KMS-11 (cell line): ENCODE results near the gene ZBTB32.
"Not testable (repeated sequence)": the region's sequence is repeated elsewhere in the genome, so short reads cannot be mapped to it uniquely, and the experiment has no call there.

Source experiments
- H2AFZ ChIP-seq: fragments of 200-600 bp; sonication (generic); 2 replicates; pipeline ENCODE4 v1.6.1; 2016; ENCODE audit warnings: antibody characterized with exemption, mixed run types, low read depth
- H3K27ac ChIP-seq: fragments of 200-600 bp; sonication (generic); 2 replicates; pipeline ENCODE4 v1.6.1; 2016; ENCODE audit warnings: mild to moderate bottlenecking, mixed run types
- H3K27me3 ChIP-seq: fragments of 200-600 bp; sonication (generic); 2 replicates; pipeline ENCODE4 v1.6.1; 2017; ENCODE audit warnings: mild to moderate bottlenecking, low read depth, mixed run types, moderate library complexity; ENCODE audit not compliant: insufficient read depth
- H3K36me3 ChIP-seq: fragments of 200-600 bp; sonication (generic); 2 replicates; pipeline ENCODE4 v1.6.1; 2017; ENCODE audit warnings: mild to moderate bottlenecking, mixed run types; ENCODE audit not compliant: insufficient read depth
- H3K4me1 ChIP-seq: fragments of 200-600 bp; sonication (generic); 2 replicates; pipeline ENCODE4 v1.6.1; 2016; ENCODE audit warnings: mild to moderate bottlenecking, low read depth, mixed run types; ENCODE audit not compliant: poor library complexity, severe bottlenecking
- H3K4me2 ChIP-seq: fragments of 200-600 bp; sonication (generic); 2 replicates; pipeline ENCODE4 v1.7.0; 2016; ENCODE audit warnings: mild to moderate bottlenecking, mixed run types
- H3K4me3 ChIP-seq: fragments of 200-600 bp; sonication (generic); IDR thresholded peaks from 2 replicates; pipeline ENCODE4 v1.6.1; 2017; ENCODE audit warnings: low read depth, low read length, mixed read lengths; ENCODE audit not compliant: insufficient read depth
- H3K79me2 ChIP-seq: fragments of 200-600 bp; sonication (generic); 2 replicates; pipeline ENCODE4 v1.6.1; 2016; ENCODE audit warnings: low read depth, mixed run types; ENCODE audit not compliant: insufficient read depth
- H3K9ac ChIP-seq: fragments of 200-600 bp; sonication (generic); 2 replicates; pipeline ENCODE4 v1.6.1; 2016; ENCODE audit warnings: mild to moderate bottlenecking, mixed run types
- H4K20me1 ChIP-seq: fragments of 200-600 bp; sonication (generic); 2 replicates; pipeline ENCODE4 v1.6.1; 2016; ENCODE audit warnings: mild to moderate bottlenecking, mixed run types; ENCODE audit not compliant: insufficient read depth
- TF ChIP-seq, protein P1 (sequence below): fragments of 200-600 bp; sonication (generic); conservative IDR thresholded peaks from 2 replicates; pipeline ENCODE4 v1.6.1; 2017; ENCODE audit warnings: low read depth, mild to moderate bottlenecking, antibody characterized with exemption, low read length, moderate library complexity, mixed read lengths

ZBTB32 gene, protein sequence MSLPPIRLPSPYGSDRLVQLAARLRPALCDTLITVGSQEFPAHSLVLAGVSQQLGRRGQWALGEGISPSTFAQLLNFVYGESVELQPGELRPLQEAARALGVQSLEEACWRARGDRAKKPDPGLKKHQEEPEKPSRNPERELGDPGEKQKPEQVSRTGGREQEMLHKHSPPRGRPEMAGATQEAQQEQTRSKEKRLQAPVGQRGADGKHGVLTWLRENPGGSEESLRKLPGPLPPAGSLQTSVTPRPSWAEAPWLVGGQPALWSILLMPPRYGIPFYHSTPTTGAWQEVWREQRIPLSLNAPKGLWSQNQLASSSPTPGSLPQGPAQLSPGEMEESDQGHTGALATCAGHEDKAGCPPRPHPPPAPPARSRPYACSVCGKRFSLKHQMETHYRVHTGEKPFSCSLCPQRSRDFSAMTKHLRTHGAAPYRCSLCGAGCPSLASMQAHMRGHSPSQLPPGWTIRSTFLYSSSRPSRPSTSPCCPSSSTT

DNA sequence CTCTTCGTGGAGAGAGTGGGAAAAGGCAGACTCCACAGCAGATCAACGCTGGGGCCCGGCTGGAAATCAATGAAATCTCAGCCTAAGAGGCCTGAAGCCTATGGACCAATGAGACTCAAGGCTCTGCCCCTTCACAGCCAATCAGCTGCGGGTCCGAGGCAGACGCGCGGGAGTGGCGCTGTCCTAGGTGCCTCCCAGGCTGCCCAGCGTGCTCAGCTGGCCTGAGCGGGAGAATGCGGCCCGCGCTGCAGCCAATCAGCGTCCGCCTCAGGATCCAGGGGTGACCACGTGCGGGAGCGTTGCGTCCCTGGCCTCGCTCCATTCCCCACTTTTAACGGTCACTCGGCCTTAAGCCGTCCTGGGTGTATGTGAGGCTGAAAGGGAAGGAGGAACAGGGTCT lies at the start of gene ZBTB32:
TSS of gene ZBTB32 (plus strand) at position 341 of the 400 bp plus-strand sequence. CDS start 10,069 bp downstream, outside the sequence.
- H3K4me2 ChIP-seq, result no peak within 1 kb of the TSS
- no peaks in the 10 kb centered on the region for H3K36me3 ChIP-seq
- no peak within 1 kb of the TSS for H3K9ac ChIP-seq
- TF ChIP-seq, protein P1, sequence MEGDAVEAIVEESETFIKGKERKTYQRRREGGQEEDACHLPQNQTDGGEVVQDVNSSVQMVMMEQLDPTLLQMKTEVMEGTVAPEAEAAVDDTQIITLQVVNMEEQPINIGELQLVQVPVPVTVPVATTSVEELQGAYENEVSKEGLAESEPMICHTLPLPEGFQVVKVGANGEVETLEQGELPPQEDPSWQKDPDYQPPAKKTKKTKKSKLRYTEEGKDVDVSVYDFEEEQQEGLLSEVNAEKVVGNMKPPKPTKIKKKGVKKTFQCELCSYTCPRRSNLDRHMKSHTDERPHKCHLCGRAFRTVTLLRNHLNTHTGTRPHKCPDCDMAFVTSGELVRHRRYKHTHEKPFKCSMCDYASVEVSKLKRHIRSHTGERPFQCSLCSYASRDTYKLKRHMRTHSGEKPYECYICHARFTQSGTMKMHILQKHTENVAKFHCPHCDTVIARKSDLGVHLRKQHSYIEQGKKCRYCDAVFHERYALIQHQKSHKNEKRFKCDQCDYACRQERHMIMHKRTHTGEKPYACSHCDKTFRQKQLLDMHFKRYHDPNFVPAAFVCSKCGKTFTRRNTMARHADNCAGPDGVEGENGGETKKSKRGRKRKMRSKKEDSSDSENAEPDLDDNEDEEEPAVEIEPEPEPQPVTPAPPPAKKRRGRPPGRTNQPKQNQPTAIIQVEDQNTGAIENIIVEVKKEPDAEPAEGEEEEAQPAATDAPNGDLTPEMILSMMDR, result no peak
- no peaks in the 10 kb centered on the region for H3K79me2 ChIP-seq
- H3K27ac ChIP-seq, result no peak within 1 kb of the TSS
- H2AFZ ChIP-seq, result no peak within 1 kb of the TSS
- peaks cover 33% of the 10 kb centered on the region for H3K27me3 ChIP-seq
- H4K20me1 ChIP-seq, result no peaks in the 10 kb centered on the region
- H3K4me1 ChIP-seq, result no peaks in the 10 kb centered on the region
- no peak within 1 kb of the TSS for H3K4me3 ChIP-seq

DNA sequence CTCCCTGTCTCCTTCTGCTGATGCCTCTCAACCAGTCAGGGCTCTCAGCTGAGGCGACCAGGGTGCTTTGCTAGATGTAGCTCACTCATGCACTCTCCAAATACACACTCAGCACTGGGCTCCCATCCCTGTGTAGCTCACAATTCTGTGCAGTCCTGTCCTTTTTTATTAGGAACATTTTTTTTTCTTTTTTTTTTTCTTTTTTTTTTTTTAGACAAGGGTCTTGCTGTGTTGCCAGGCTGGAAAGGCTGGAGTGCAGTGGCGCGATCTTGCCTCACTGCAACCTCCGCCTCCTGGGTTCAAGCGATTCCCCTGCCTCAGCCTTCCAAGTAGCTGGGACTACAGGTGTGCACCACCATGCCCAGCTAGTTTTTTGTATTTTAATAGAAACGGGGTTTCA lies 49.5 kb upstream of the ZBTB32 start:
- not testable (repeated sequence) for H2AFZ ChIP-seq, H3K9ac ChIP-seq, H3K4me2 ChIP-seq, H3K4me1 ChIP-seq, H3K27me3 ChIP-seq, H3K36me3 ChIP-seq, H3K27ac ChIP-seq, H3K4me3 ChIP-seq, H4K20me1 ChIP-seq
- H3K79me2 ChIP-seq, result peaks cover 13% of the 10 kb centered on the region

DNA sequence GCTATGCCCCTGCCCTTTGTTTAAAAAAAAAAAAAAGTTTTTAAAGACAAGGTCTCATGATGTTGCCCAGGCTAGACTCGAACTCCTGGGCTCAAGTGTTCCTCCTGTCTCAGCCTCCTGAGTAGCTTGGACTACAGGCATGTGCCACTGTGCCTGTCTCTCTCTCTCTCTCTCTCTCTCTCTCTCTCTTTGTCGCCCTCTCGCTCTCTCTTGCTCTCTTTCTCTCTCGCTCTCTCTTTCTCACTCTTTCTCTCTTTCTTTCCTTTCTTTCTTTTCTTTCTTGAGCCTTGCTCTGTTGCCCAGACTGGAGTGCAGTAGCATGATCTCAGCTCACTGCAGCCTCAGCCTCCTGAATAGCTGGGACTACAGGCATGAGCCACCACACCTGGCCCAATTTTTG lies 48.8 kb upstream of the ZBTB32 start:
- H3K4me1 ChIP-seq, result no peaks in the 10 kb centered on the region
- no peak overlapping the region for H2AFZ ChIP-seq
- no peak overlapping the region for H3K4me3 ChIP-seq
- TF ChIP-seq, protein P1, result no peak
- no peak overlapping the region for H3K9ac ChIP-seq
- H3K27me3 ChIP-seq, result no peaks in the 10 kb centered on the region
- peaks cover 3% of the 10 kb centered on the region; the same call in 1 of the 2 replicates for H3K36me3 ChIP-seq
- H3K27ac ChIP-seq, result no peak overlapping the region
- no peaks in the 10 kb centered on the region for H4K20me1 ChIP-seq
- no peak overlapping the region for H3K4me2 ChIP-seq
- H3K79me2 ChIP-seq, result peaks cover 6% of the 10 kb centered on the region; the same call in 1 of the 2 replicates

DNA sequence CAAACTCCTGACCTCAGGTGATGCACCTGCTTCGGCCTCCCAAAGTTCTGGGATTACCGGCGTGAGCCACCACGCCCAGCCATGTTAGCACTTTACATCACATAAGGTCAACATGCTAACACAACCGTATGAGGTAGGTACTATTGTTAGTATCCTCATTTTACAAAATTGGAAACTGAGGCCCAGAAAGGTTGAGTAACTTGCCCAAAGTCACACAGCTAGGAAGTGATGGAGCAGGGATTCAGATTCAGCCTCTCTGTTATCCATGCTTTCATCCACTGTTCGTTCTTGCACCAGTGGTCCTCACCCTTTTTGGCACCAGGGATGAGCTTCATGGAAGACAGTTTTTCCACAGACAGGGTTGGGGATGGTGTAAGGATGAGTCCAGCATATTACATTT lies 47.7 kb upstream of the ZBTB32 start:
- Histone ChIP-seq H3K4me2 (no peak overlapping the region), H3K79me2 (no peaks in the 10 kb centered on the region; the same call in 1 of the 2 replicates), H3K4me3 (no peak overlapping the region), H2AFZ (no peak overlapping the region), H3K4me1 (no peaks in the 10 kb centered on the region), H3K9ac (no peak overlapping the region), H3K36me3 (peaks cover 3% of the 10 kb centered on the region; the same call in 1 of the 2 replicates), H4K20me1 (no peaks in the 10 kb centered on the region), H3K27ac (no peak overlapping the region), H3K27me3 (no peaks in the 10 kb centered on the region)
- TF ChIP-seq, protein P1, result no peak
